Fibroblast of lung (primary cell): Measurements from ENCODE around the gene CHD6.

Source experiments
- CTCF ChIP-seq, 2 donors: IDR thresholded peaks in 1 of 2; conservative IDR thresholded peaks in 1 of 2; 1 replicate in 1 of 2; 2 replicates in 1 of 2; pipeline ENCODE4 v1.5.1; 2011 to 2012; ENCODE audit warnings: low read length in 2 of 2, control low read depth in 1 of 2, inconsistent platforms in 1 of 2, low read depth in 1 of 2, mild to moderate bottlenecking in 1 of 2
- EZH2 ChIP-seq: IDR thresholded peaks from 2 replicates; pipeline ENCODE4 v1.5.1; 2012; ENCODE audit warnings: low read length, control low read depth, mild to moderate bottlenecking; ENCODE audit errors: missing control alignments

- TF ChIP-seq CTCF (conservative IDR thresholded peaks at IDR 0.05 in 1 of 2, IDR thresholded peaks at IDR 0.05 in 1 of 2; ENCODE audit: low read depth in 1 of 2, low read length in 2 of 2) (no peak), EZH2 (no peak)
Observed at GRCh38 chr20:41475503-41475902, 142.7 kb downstream of the CHD6 start.
